GM19238 (cell line): ENCODE measurements around the gene NUP210L.

Source experiments
- DNase-seq: peaks from one replicate; pipeline ENCODE4 v3.0.0; 2011; ENCODE audit warnings: low spot score; ENCODE audit not compliant: insufficient read length

Gene NUP210L

GRCh38 chr1:153945131-153945794 is 209.6 kb downstream of the NUP210L start:
- DNase-seq = peak; percentile 87

- no peak for DNase-seq
Observed at GRCh38 chr1:153944827-153945117, 210.1 kb downstream of the NUP210L start.

GRCh38 chr1:153944005-153944826 is 210.7 kb downstream of the NUP210L start:
- DNase-seq = no peak

- no peak for DNase-seq
Observed at GRCh38 chr1:153942766-153943549, 211.9 kb downstream of the NUP210L start.
